ENCODE results near the gene SLC35E1. TPM values are rescaled to one million over a fixed set of nuclear protein-coding genes. Genes with fewer than 3 reads are reported as not detected.

SLC35E1 gene
- total RNA-seq, 1 experiment from 2014 or later: 28.5 TPM

DNA sequence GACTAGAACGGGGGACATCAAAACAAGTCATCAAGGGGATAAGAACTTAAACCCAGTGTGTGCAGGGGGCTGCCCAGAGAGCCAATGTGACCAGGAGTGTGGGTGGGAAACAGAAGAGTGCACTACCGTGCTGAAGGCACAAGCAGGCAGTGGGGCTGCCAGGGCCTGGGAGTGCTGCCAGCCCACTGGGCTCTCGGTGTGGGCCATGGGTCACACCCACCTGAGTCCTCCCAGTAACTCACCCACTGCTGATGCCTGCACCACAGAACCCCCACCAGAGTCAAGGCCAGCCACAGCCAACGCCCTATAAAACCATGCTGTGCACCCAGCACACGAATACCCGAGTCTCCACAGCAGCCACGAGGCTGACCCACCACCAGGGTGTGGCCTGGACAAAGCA lies 47.2 kb upstream of the SLC35E1 start (continued):
- TF ChIP-seq PREB (CRISPR knock-in tag; IDR thresholded peaks at IDR 0.05; ENCODE audit: borderline replicate concordance): no peak
- TF ChIP-seq, protein P1, sequence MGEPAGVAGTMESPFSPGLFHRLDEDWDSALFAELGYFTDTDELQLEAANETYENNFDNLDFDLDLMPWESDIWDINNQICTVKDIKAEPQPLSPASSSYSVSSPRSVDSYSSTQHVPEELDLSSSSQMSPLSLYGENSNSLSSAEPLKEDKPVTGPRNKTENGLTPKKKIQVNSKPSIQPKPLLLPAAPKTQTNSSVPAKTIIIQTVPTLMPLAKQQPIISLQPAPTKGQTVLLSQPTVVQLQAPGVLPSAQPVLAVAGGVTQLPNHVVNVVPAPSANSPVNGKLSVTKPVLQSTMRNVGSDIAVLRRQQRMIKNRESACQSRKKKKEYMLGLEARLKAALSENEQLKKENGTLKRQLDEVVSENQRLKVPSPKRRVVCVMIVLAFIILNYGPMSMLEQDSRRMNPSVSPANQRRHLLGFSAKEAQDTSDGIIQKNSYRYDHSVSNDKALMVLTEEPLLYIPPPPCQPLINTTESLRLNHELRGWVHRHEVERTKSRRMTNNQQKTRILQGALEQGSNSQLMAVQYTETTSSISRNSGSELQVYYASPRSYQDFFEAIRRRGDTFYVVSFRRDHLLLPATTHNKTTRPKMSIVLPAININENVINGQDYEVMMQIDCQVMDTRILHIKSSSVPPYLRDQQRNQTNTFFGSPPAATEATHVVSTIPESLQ (CRISPR knock-in tag; IDR thresholded peaks at IDR 0.05): no peak
- no peak for TF ChIP-seq ZNF263 (CRISPR knock-in tag; IDR thresholded peaks at IDR 0.05; ENCODE audit: low read depth)

GRCh38 chr19:16618248-16618647 lies 46.0 kb upstream of the SLC35E1 start:
- CTCF ChIA-PET: interaction anchor here (1.1 kb wide), 1 partner anchor 10 kb away, joined by 3 read pairs; the partner anchor contains the start of gene MED26
- Mint-ChIP-seq H3K27ac (peak overlapping the region; percentile 45; the same call in 1 of the 2 replicates), H3K36me3 (no peaks in the 10 kb centered on the region), H3K9me3 (no peaks in the 10 kb centered on the region), H3K4me1 (peaks cover 39% of the 10 kb centered on the region), H3K4me3 (no peak overlapping the region), H3K27me3 (ENCODE audit: low read depth) (no peaks in the 10 kb centered on the region)
- TF ChIP-seq OVOL2 (CRISPR knock-in tag; IDR thresholded peaks at IDR 0.05; ENCODE audit: borderline replicate concordance): no peak
- no peak for TF ChIP-seq STAT6 (CRISPR knock-in tag; conservative IDR thresholded peaks at IDR 0.05; ENCODE audit: low read depth)
- TF ChIP-seq E2F1 (CRISPR knock-in tag; IDR thresholded peaks at IDR 0.05): no peak
- TF ChIP-seq, protein P2, sequence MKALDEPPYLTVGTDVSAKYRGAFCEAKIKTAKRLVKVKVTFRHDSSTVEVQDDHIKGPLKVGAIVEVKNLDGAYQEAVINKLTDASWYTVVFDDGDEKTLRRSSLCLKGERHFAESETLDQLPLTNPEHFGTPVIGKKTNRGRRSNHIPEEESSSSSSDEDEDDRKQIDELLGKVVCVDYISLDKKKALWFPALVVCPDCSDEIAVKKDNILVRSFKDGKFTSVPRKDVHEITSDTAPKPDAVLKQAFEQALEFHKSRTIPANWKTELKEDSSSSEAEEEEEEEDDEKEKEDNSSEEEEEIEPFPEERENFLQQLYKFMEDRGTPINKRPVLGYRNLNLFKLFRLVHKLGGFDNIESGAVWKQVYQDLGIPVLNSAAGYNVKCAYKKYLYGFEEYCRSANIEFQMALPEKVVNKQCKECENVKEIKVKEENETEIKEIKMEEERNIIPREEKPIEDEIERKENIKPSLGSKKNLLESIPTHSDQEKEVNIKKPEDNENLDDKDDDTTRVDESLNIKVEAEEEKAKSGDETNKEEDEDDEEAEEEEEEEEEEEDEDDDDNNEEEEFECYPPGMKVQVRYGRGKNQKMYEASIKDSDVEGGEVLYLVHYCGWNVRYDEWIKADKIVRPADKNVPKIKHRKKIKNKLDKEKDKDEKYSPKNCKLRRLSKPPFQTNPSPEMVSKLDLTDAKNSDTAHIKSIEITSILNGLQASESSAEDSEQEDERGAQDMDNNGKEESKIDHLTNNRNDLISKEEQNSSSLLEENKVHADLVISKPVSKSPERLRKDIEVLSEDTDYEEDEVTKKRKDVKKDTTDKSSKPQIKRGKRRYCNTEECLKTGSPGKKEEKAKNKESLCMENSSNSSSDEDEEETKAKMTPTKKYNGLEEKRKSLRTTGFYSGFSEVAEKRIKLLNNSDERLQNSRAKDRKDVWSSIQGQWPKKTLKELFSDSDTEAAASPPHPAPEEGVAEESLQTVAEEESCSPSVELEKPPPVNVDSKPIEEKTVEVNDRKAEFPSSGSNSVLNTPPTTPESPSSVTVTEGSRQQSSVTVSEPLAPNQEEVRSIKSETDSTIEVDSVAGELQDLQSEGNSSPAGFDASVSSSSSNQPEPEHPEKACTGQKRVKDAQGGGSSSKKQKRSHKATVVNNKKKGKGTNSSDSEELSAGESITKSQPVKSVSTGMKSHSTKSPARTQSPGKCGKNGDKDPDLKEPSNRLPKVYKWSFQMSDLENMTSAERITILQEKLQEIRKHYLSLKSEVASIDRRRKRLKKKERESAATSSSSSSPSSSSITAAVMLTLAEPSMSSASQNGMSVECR (CRISPR knock-in tag; IDR thresholded peaks at IDR 0.05; ENCODE audit: borderline replicate concordance): no peak
- TF ChIP-seq ELF4 (CRISPR knock-in tag; IDR thresholded peaks at IDR 0.05; ENCODE audit: low read depth): no peak
- no peak for TF ChIP-seq FOXK1 (CRISPR knock-in tag; IDR thresholded peaks at IDR 0.05)
- no peak for TF ChIP-seq ETV6 (CRISPR knock-in tag; IDR thresholded peaks at IDR 0.05)
- TF ChIP-seq ZNF423 (CRISPR knock-in tag; IDR thresholded peaks at IDR 0.05): no peak
- TF ChIP-seq JUN (CRISPR knock-in tag; IDR thresholded peaks at IDR 0.05): no peak
- TF ChIP-seq TP53 (CRISPR knock-in tag; IDR thresholded peaks at IDR 0.05): no peak
- TF ChIP-seq, protein P3, sequence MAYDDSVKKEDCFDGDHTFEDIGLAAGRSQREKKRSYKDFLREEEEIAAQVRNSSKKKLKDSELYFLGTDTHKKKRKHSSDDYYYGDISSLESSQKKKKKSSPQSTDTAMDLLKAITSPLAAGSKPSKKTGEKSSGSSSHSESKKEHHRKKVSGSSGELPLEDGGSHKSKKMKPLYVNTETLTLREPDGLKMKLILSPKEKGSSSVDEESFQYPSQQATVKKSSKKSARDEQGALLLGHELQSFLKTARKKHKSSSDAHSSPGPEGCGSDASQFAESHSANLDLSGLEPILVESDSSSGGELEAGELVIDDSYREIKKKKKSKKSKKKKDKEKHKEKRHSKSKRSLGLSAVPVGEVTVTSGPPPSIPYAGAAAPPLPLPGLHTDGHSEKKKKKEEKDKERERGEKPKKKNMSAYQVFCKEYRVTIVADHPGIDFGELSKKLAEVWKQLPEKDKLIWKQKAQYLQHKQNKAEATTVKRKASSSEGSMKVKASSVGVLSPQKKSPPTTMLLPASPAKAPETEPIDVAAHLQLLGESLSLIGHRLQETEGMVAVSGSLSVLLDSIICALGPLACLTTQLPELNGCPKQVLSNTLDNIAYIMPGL (CRISPR knock-in tag; IDR thresholded peaks at IDR 0.05): no peak
- no peak for TF ChIP-seq FOXJ3 (CRISPR knock-in tag; IDR thresholded peaks at IDR 0.05; ENCODE audit: borderline replicate concordance)
- no peak for TF ChIP-seq ZNF416 (CRISPR knock-in tag; IDR thresholded peaks at IDR 0.05)
- TF ChIP-seq ZNF512 (CRISPR knock-in tag; IDR thresholded peaks at IDR 0.05; ENCODE audit: borderline replicate concordance): no peak
- no peak for TF ChIP-seq NR1H2 (CRISPR knock-in tag; IDR thresholded peaks at IDR 0.05)
- no peak for TF ChIP-seq CBFB (CRISPR knock-in tag; IDR thresholded peaks at IDR 0.05; ENCODE audit: low read depth)
- DNase-seq (ENCODE audit: low spot score) (no peak), ATAC-seq (no peak)
- POLR2A ChIA-PET: interaction anchor here (0.6 kb wide), 1 partner anchor 236 kb away, joined by 3 read pairs; no protein-coding TSS in a partner anchor
